ENCODE data around the gene SHLD1.

DNA sequence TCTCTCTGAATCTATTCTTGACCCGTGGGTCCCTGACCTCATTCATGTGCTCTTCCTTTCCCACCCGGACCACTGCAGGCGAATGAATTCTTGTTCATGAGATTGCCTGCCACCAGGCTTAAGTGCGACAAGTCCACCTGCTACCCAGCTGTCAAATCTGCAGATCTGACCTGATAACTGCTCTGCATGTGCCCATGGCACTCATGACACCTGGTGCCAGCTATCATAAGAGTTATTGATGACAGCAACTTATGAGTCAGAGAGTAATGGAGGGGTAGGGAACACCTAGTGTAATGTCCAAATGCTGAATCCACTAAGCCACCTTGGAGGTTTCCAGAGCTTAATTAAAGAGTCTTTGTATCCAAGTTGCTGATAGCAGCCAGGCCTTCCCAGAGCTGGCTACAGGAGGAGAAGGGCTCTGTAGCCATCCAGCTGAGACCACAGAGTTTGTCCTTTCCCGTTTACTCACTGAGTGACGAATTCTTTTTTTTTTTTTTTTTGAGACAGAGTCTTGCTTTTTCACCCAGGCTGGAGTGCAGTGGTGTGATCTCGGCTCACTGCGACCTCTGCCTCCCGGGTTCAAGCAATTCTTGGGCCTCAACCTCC, 17.4 kb downstream of the SHLD1 start:
- TF ChIP-seq, protein P1, sequence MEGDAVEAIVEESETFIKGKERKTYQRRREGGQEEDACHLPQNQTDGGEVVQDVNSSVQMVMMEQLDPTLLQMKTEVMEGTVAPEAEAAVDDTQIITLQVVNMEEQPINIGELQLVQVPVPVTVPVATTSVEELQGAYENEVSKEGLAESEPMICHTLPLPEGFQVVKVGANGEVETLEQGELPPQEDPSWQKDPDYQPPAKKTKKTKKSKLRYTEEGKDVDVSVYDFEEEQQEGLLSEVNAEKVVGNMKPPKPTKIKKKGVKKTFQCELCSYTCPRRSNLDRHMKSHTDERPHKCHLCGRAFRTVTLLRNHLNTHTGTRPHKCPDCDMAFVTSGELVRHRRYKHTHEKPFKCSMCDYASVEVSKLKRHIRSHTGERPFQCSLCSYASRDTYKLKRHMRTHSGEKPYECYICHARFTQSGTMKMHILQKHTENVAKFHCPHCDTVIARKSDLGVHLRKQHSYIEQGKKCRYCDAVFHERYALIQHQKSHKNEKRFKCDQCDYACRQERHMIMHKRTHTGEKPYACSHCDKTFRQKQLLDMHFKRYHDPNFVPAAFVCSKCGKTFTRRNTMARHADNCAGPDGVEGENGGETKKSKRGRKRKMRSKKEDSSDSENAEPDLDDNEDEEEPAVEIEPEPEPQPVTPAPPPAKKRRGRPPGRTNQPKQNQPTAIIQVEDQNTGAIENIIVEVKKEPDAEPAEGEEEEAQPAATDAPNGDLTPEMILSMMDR (IDR thresholded peaks at IDR 0.05; ENCODE audit: poor library complexity, severe bottlenecking): no peak
- TF ChIP-seq EZH2 (IDR thresholded peaks at IDR 0.05; ENCODE audit: borderline replicate concordance, insufficient read depth, low read length, poor library complexity, severe bottlenecking) (no peak), MXI1 (conservative IDR thresholded peaks at IDR 0.05; ENCODE audit: poor library complexity, severe bottlenecking) (no peak), TAF1 (IDR thresholded peaks at IDR 0.05; ENCODE audit: low read depth) (no peak)
